GM21529 (cell line): Measurements from ENCODE around the gene ITGB1.
"Not testable (repeated sequence)": the region's sequence is repeated elsewhere in the genome, so short reads cannot be mapped to it uniquely, and the experiment has no call there.

Experiments used
- ATAC-seq: cut with Tn5 transposase; IDR thresholded peaks from one replicate; pipeline ENCODE4 v1.9.1; 2021; ENCODE audit not compliant: unreplicated experiment

The ITGB1 gene

GRCh38 chr10:32958085-32959005 lies at the start of gene ITGB1:
Gene ITGB1, minus strand, starts transcription at chr10:32958230. Its CDS starts 22,672 bp downstream, at chr10:32935558.
- ATAC-seq: peak; percentile 74

- no peak for ATAC-seq
These were observed 48.4 kb upstream of the ITGB1 start for GRCh38 chr10:33006342-33006887.

DNA sequence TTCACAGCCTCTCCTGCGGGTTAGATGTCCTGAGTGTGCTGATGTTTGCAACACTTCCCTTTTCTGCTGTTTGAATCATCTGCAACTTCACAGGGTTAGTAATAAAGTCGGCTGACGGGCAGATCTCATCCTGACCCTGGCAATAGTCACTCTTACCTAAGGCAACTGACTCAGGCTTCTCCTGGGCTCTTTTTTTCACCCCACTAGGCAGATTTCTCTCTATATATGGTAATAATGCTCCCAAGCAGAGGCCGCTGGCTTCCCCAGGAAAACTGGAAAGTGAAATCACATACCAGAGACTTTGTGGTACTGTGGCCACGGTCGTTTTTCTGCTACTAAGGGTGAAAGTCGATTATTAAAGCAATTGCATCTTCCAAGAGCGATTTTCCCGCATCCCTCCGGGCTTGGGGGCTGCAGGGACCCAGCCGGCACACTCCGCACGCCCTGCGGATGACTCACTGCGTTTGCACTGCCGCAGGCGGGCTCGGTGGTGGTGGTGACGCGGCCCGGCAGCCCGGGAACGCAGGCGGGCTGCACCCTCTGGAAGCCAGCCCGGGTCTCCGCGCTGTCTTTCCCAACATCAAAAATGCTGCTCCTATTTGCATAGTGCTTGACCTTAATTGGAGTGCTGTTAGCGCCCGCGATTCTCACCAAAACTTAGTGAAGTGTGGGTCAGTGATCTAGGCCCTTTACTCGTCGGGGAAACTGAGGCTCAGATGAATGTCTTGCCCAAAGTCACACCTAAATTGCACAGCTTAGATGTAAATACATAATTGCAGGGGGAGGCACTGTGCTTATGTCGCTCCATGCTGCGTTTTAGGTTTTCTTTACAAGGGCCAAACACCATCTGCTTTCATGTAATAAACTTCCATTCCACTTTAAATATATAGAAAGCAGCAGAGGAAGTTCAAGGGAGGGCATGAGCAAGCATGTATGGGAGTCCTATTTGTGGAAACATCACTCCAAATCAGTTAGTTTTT lies 47.6 kb upstream of the ITGB1 start:
- ATAC-seq: peak; percentile 63

DNA sequence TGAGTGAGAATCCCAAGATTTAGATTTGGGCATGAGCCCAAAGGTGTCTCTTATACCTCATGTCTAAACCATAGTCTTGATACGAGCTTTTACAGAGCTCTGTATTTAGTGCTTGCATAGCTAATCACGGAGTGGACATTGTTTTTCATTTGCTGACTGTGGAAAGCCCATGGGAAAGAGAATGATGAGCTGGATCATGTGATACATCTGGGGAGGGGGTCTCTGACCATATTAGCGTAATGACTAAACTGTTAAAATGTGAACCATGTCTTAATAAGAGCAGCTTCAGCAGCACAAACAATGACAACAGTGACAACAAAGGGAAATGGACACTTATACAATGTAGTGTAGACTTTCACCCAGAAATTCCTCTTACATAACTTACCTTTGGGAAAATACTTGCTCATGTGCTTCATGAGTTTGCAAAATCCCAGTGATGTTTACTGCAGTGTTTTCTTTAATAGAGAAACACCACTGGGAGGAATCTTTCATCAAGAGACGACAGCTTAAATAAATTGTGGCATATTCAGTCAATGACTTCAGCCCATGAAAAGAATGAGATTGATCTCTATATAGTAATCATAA lies 44.0 kb upstream of the ITGB1 start:
- ATAC-seq: no peak

DNA sequence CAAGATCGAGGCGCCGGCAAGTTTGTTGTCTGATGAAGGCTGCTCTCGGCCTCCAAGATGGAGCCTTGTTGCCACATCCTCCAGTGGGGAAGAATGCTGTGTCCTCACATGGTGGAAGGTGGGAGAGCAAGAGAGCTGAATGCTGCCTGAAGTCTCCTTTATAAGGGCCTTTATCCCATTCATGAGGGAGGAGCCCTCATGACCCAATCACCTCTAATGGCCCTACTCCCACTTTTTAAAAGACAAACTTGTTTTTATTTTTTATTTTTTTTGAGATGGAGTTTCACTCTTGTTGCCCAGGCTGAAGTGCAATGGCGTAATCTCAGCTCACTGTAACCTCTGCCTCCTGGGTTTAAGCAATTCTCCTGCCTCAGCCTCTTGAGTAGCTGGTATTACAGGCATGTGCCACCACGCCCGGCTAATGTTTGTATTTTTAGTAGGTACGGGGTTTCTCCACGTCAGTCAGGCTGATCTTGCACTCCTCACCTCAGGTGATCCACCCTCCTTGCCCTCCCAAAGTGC lies 40.1 kb upstream of the ITGB1 start:
- not testable (repeated sequence) for ATAC-seq

DNA sequence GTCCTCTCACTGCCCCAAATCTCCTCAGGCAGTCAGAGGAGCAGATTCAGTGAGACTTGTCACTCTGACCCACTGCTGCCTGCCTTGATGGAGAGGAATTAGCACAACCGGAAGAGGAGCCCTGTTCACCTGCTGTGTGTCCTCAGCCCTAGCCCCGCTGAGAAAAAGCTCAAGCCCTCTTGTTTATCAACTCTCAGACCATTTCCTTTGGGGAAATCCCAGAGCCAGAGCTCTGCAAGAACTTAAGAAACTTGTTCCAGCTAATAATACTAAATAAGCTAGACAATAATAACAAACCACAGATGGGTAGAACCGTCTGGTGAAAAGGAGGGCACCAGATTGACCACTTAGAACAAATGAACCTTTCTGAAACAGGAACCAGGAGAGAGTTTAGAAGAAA lies 37.7 kb upstream of the ITGB1 start:
- peak; percentile 93 for ATAC-seq

- ATAC-seq: no peak
These were observed 37.1 kb upstream of the ITGB1 start for GRCh38 chr10:32995066-32995622.

- ATAC-seq: not testable (repeated sequence)
These were observed 36.6 kb upstream of the ITGB1 start for GRCh38 chr10:32994632-32995031.

- not testable (repeated sequence) for ATAC-seq
These were observed 34.3 kb upstream of the ITGB1 start for GRCh38 chr10:32992310-32992709.

DNA sequence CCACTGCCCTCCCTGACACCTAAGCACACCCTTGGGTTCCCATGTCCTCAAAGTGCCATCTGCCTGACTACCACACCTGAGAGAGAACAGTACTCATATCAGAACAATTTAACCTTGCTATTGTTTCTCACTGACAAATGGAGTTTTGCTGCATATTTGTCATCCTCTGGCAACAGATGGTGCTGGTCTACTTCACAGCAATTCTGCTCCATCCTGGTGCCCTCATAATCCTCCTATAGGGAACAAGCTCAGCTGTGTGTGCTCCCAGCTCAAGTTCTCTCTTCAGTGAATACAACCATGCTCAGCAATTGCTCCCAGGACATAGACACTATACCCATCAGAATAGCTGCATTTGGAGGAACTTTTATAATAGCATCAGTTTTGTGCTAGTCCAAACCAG lies 32.8 kb upstream of the ITGB1 start:
- no peak for ATAC-seq

GRCh38 chr10:32988604-32989003 lies 30.6 kb upstream of the ITGB1 start:
- ATAC-seq: no peak

DNA sequence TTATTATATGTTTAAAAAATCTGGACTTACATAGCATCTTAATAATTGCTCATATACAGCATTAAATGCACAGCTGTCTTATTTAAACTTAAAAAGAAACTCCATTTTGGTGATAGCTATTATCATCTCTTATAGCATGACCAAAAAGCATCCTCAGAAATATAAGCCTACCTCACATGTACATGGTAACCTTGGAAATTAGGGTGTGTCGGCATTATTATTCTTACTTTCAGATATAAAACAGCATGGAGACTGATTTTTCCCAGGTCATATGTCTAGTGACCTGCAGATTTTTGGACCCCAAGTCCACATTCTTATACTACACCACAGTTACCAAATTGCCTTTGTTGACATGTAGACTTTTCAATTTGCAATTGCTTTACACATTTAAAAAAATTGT lies 29.1 kb upstream of the ITGB1 start:
- no peak for ATAC-seq

GRCh38 chr10:32985775-32986350 lies 27.8 kb upstream of the ITGB1 start:
- ATAC-seq: no peak

- no peak for ATAC-seq
These were observed 27.3 kb upstream of the ITGB1 start for GRCh38 chr10:32985341-32985764.

- ATAC-seq: no peak
These were observed 26.1 kb upstream of the ITGB1 start for GRCh38 chr10:32984003-32984600.

DNA sequence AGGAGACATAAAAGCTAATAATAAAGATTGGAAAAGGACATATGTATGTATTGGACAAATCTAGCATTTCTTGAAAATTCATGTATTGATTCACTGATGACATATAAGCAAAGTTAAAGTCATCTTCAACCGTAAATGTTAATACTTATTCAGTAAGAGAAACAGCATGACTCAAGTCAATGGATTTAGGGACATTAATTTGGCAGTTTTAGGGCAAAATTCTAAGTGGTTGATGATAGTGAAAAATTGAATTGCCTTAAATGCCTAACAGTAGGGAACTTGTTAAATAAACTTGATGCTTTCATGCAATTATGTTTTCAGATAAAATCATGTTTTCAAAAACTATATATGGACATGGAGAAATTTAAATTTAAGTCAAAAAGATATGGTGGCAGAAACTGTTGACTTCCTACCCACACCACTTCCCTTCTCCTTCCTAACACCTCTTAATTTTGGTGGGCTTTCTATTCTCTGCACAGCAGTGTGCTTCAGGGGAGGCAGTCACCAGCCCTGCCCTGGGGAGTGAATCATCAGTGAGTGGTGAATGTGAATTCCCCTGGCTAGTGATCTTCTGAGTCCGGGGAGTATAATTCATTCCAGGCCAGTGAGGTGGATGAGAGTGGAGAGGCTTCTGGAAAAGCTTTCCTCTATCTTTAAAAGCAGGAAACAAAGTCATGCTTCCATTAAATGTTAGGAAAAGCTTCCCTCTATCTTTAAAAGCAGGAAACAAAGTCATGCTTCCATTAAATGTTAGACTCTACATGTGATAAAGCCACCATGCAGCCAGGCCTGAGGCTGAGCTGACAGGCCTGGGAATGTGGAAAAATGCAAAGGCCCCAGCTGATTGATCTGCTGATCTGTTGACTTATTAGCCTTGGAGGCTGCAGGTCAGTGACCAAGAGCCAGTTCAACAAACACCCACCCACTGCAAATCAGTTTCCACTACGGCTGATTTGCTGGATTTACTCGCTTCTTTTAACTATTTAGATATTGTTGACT lies 25.2 kb upstream of the ITGB1 start:
- no peak for ATAC-seq

- no peak for ATAC-seq
These were observed 24.3 kb upstream of the ITGB1 start for GRCh38 chr10:32982293-32982709.

DNA sequence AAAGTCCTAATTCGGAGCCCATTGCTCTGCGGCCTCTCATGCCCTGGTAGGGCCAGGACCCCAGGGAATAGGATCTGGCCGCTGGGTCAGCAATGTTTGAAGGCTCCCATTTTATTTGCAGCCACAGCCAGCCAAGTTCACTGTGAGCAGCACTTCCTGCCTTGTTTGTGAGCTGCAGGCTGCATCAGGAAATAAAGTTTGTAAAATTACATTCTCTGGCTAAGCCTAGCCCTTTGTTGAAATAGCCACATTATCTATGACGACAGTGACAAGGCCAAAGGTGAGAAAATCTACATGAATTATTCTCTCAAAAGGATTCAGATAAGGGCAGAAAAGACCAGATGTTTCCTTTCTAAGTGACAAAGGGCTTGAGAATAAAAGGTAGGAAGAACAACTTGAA lies 23.7 kb upstream of the ITGB1 start:
- ATAC-seq: no peak
